HG03103 (cell line): ENCODE data around the gene GNRH2.
"Not testable (repeated sequence)": the region's sequence is repeated elsewhere in the genome, so short reads cannot be mapped to it uniquely, and the experiment has no call there.

Experiments used
- ATAC-seq: cut with Tn5 transposase; IDR thresholded peaks from one replicate; pipeline ENCODE4 v1.9.1; 2021; ENCODE audit warnings: low read depth; ENCODE audit not compliant: unreplicated experiment

Gene GNRH2

GRCh38 chr20:3043322-3043721, at the start of gene GNRH2:
TSS of gene GNRH2 (plus strand) at chr20:3043622. CDS start at chr20:3044415, 793 bp downstream.
- ATAC-seq = no peak

GRCh38 chr20:2995796-2996195, 47.6 kb upstream of the GNRH2 start:
- ATAC-seq = no peak

- ATAC-seq = no peak
Observed at GRCh38 chr20:2998728-2999127, 44.7 kb upstream of the GNRH2 start.

GRCh38 chr20:3000852-3001523, 42.4 kb upstream of the GNRH2 start:
- no peak for ATAC-seq

GRCh38 chr20:3003416-3003815, 40.0 kb upstream of the GNRH2 start:
- no peak for ATAC-seq

GRCh38 chr20:3010985-3011723, 32.3 kb upstream of the GNRH2 start:
- no peak for ATAC-seq

- ATAC-seq = no peak
Observed at GRCh38 chr20:3011752-3012151, 31.7 kb upstream of the GNRH2 start.

- ATAC-seq = no peak
Observed at GRCh38 chr20:3013771-3014170, 29.7 kb upstream of the GNRH2 start.

GRCh38 chr20:3014179-3014578, 29.2 kb upstream of the GNRH2 start:
- no peak for ATAC-seq

GRCh38 chr20:3014662-3015061, 28.8 kb upstream of the GNRH2 start:
- no peak for ATAC-seq

- ATAC-seq = not testable (repeated sequence)
Observed at GRCh38 chr20:3015302-3015701, 28.1 kb upstream of the GNRH2 start.

GRCh38 chr20:3021327-3021726, 22.1 kb upstream of the GNRH2 start:
- ATAC-seq = no peak

GRCh38 chr20:3021777-3022176, 21.6 kb upstream of the GNRH2 start:
- no peak for ATAC-seq

GRCh38 chr20:3022559-3023490, 20.6 kb upstream of the GNRH2 start:
- not testable (repeated sequence) for ATAC-seq

- no peak for ATAC-seq
Observed at GRCh38 chr20:3027987-3028386, 15.4 kb upstream of the GNRH2 start.

- ATAC-seq = no peak
Observed at GRCh38 chr20:3031524-3032147, 11.8 kb upstream of the GNRH2 start.

GRCh38 chr20:3032624-3033023, 10.8 kb upstream of the GNRH2 start:
- ATAC-seq = no peak

- ATAC-seq = no peak
Observed at GRCh38 chr20:3037654-3038053, 5.8 kb upstream of the GNRH2 start.

GRCh38 chr20:3038454-3038853, 5.0 kb upstream of the GNRH2 start:
- ATAC-seq = no peak

GRCh38 chr20:3039426-3039825, 4.0 kb upstream of the GNRH2 start:
- no peak for ATAC-seq

- ATAC-seq = no peak
Observed at GRCh38 chr20:3040086-3040485, 3.3 kb upstream of the GNRH2 start.
